K562 (cell line): ENCODE data around the gene MILR1. TPM values are rescaled to one million over a fixed set of nuclear protein-coding genes. Genes with fewer than 3 reads are reported as not detected.
A peak's percentile ranks its signal among the peaks of the same experiment; 100 is the strongest.

Source experiments
- ARHGAP35 ChIP-seq: fragments of 450-650 bp; IDR thresholded peaks from 2 replicates; pipeline ENCODE4 v1.6.1; 2018; ENCODE audit not compliant: partially characterized antibody
- DIDO1 ChIP-seq: fragments of 450-650 bp; IDR thresholded peaks from 2 replicates; pipeline ENCODE4 v1.6.1; 2016; ENCODE audit warnings: low read depth, missing biosample characterization, missing genetic modification characterization
- POLR2H ChIP-seq: IDR thresholded peaks from 2 replicates; pipeline ENCODE4 v1.6.1; 2016; ENCODE audit warnings: missing genetic modification characterization, low read depth, mild to moderate bottlenecking, control low read depth, missing compliant biosample characterization, moderate library complexity
- ZBTB11 ChIP-seq, 3 experiments: fragments of 200-800 bp in 1 of 3; fragments of 250-450 bp in 1 of 3; fragments of 450-650 bp in 1 of 3; sonication (Bioruptor Pico) in 1 of 3; sonication (Bioruptor generic) in 1 of 3; formaldehyde crosslinking in 1 of 3; IDR thresholded peaks; 2 replicates each; pipeline versions ENCODE4 v1.6.1 to v1.8.0; 2016 to 2022; ENCODE audit warnings: mild to moderate bottlenecking in 2 of 3, missing genetic modification characterization in 2 of 3, missing compliant biosample characterization in 1 of 3, moderate library complexity in 1 of 3
- ZNF239 ChIP-seq: fragments of 250-450 bp; sonication (Bioruptor Pico); IDR thresholded peaks from 2 replicates; pipeline ENCODE4 v1.4.0; 2020; ENCODE audit warnings: mild to moderate bottlenecking
- polyA plus RNA-seq, 8 experiments: library from polyadenylated mRNA; depleted of rRNA in 4 of 8; stranded (reverse) in 5 of 8; unstranded in 3 of 8; fragments of >200 nt; fragmentation: Nextera tagmentation in 2 of 8; fragmentation: Illumina TruSeq in 1 of 8; extraction: Ambion mirVana in 2 of 8; extraction: Trizol in 1 of 8; gene quantifications; 2 replicates each; pipeline versions ENCODE4 v1.2.1 to v1.2.3, GENCODE V29; 2011 to 2014; ENCODE audit warnings: inconsistent platforms in 1 of 8, missing spikeins in 1 of 8
- total RNA-seq, 7 experiments: library from RNA; depleted of rRNA in 6 of 7; stranded (reverse); fragments of >200 nt in 6 of 7; fragmentation: Illumina TruSeq in 2 of 7; extraction: Trizol in 2 of 7; gene quantifications; 2 replicates each; pipeline versions ENCODE4 v1.2.1 to v1.2.3, GENCODE V29; 2011 to 2021; ENCODE audit warnings: low replicate concordance in 1 of 7

MILR1 gene
- total and polyA plus RNA-seq, 9 of the 15 experiments (the other 6 are each of a cell fraction or from before 2014, with no cell fraction given) = 3.8 to 14.1 (median 7.1) TPM

GRCh38 chr17:64504769-64505339 lies 55.9 kb downstream of the MILR1 start (continued):
- TF ChIP-seq ZBTB11 (CRISPR knock-in tag; IDR thresholded peaks at IDR 0.05) (peak in 1 of 3 experiments; percentile 24; a peak in 1 of 6 replicates), ARHGAP35 (no peak), DIDO1 (tag) (no peak), ZNF239 (CRISPR knock-in tag) (no peak), POLR2H (tag) (no peak; the same call in 1 of the 2 replicates)
